Vagina (tissue), 1 donor: ENCODE data around the gene HIVEP2. TPM values are rescaled to one million over a fixed set of nuclear protein-coding genes. Genes with fewer than 3 reads are reported as not detected.

Experiments used
- total RNA-seq: library from RNA; depleted of rRNA; stranded (reverse); fragments of >200 nt; gene quantifications from one replicate; pipeline ENCODE4 v1.2.3, GENCODE V29; 2016

HIVEP2 gene
- total RNA-seq, 1 donor from 2014 or later: 24.6 TPM

Other genes with a start within 250 kb of the HIVEP2 start
- 22.3 TPM for gene AIG1, start 115.7 kb upstream of the HIVEP2 start, total RNA-seq